HCT116 (cell line): ENCODE results near the gene UBE3D. TPM values are rescaled to one million over a fixed set of nuclear protein-coding genes. Genes with fewer than 3 reads are reported as not detected.

ENCODE experiments used
- ATAC-seq: fragments of 200-7000 bp; cut with Tn5 transposase; 2 replicates; pipeline ENCODE4 v1.9.1; 2020; ENCODE audit warnings: mild to moderate bottlenecking, moderate library complexity
- BruUV-seq: library from RNA; stranded (reverse); fragments of 400-500 nt; replicated peaks from 2 replicates; lab custom pipeline; 2021; lab: Mats Ljungman, UMichigan
- CTCF ChIA-PET: fragments of 300-600 bp; sonication (Branson Sonifier 250); formaldehyde crosslinking; loops from one replicate; lab custom pipeline; 2021; ENCODE audit warnings: antibody characterized with exemption; lab: Charles Lee
- POLR2A ChIA-PET: fragments of 300-600, 350-600 bp; sonication (Branson Sonifier 250); formaldehyde crosslinking; loops from one replicate; lab custom pipeline; 2021; ENCODE audit warnings: antibody characterized with exemption; lab: Charles Lee
- RAD21 ChIA-PET, 2 experiments: fragments of 300-600 bp; sonication (Branson Sonifier 250); formaldehyde crosslinking; loops; one replicate each; lab custom pipeline; 2023; ENCODE audit warnings: low total read pairs in 2 of 2; ENCODE audit not compliant: uncharacterized antibody in 2 of 2, unreplicated experiment in 2 of 2, low non-redundant PET in 1 of 2; lab: Charles Lee
- DNase-seq: peaks from one replicate; pipeline ENCODE4 v3.0.0-alpha.2; 2010; ENCODE audit warnings: low read depth, low spot score
- H2AFZ ChIP-seq: fragments of 200-600 bp; shearing (Covaris generic), sonication (generic); 2 replicates; pipeline ENCODE4 v1.6.1; 2017; ENCODE audit warnings: low read depth, mixed run types, mixed read lengths, antibody characterized with exemption, low read length; ENCODE audit not compliant: poor library complexity, severe bottlenecking
- H3K27ac ChIP-seq: 2 replicates; pipeline ENCODE4 v1.5.1; 2012; ENCODE audit warnings: low read depth, low read length
- H3K27me3 ChIP-seq: fragments of 200-600 bp; sonication (generic); 2 replicates; pipeline ENCODE4 v1.6.1; 2016; ENCODE audit warnings: mixed run types, low read length, mixed read lengths; ENCODE audit not compliant: insufficient read depth
- H3K36me3 ChIP-seq, 2 experiments: fragments of 200-500 bp in 1 of 2; fragments of 200-600 bp in 1 of 2; sonication (Bioruptor generic) in 1 of 2; sonication (generic) in 1 of 2; 2 replicates each; pipeline versions ENCODE4 v1.5.1 to v1.6.1; 2014 to 2016; ENCODE audit warnings: low read length in 2 of 2, inconsistent platforms in 1 of 2, mixed read lengths in 1 of 2, mixed run types in 1 of 2; ENCODE audit not compliant: insufficient read depth in 2 of 2, control insufficient read depth in 1 of 2
- H3K4me1 ChIP-seq, 2 experiments: fragments of 200-600 bp in 1 of 2; sonication (generic) in 1 of 2; 2 replicates each; pipeline versions ENCODE4 v1.5.1 to v1.6.1; 2012 to 2017; ENCODE audit warnings: low read length in 2 of 2, inconsistent platforms in 1 of 2, mild to moderate bottlenecking in 1 of 2, mixed read lengths in 1 of 2, mixed run types in 1 of 2, moderate library complexity in 1 of 2; ENCODE audit not compliant: insufficient read depth in 2 of 2, control insufficient read depth in 1 of 2
- H3K4me2 ChIP-seq: fragments of 200-600 bp; sonication (generic); 2 replicates; pipeline ENCODE4 v1.6.1; 2017; ENCODE audit warnings: mixed run types, low read length, mixed read lengths
- H3K4me3 ChIP-seq, 2 experiments: fragments of 200-600 bp in 1 of 2; sonication (generic) in 1 of 2; replicated peaks in 1 of 2; 2 replicates each; pipeline ENCODE4 v1.5.1; 2011 to 2016; ENCODE audit warnings: low read length in 2 of 2, control low read depth in 1 of 2, low read depth in 1 of 2, mild to moderate bottlenecking in 1 of 2, mixed read lengths in 1 of 2, mixed run types in 1 of 2
- H3K79me2 ChIP-seq: fragments of 200-600 bp; sonication (generic); 2 replicates; pipeline ENCODE4 v1.6.1; 2017; ENCODE audit warnings: mild to moderate bottlenecking, mixed run types, low read length, moderate library complexity, mixed read lengths; ENCODE audit not compliant: insufficient read depth
- H3K9ac ChIP-seq: fragments of 200-600 bp; sonication (generic); 2 replicates; pipeline ENCODE4 v1.6.1; 2016; ENCODE audit warnings: low read length, mixed read lengths
- H3K9me2 ChIP-seq: fragments of 200-600 bp; sonication (generic), shearing (Covaris generic); 2 replicates; pipeline ENCODE4 v1.6.1; 2017; ENCODE audit warnings: mixed run types, mild to moderate bottlenecking, moderate library complexity; ENCODE audit not compliant: insufficient read depth
- H3K9me3 ChIP-seq, 2 experiments: fragments of 200-500 bp in 1 of 2; fragments of 200-600 bp in 1 of 2; sonication (Bioruptor generic) in 1 of 2; sonication (generic) in 1 of 2; 2 replicates each; pipeline ENCODE4 v1.6.1; 2014 to 2017; ENCODE audit warnings: low read length in 2 of 2, mixed read lengths in 2 of 2, inconsistent platforms in 1 of 2, low read depth in 1 of 2, mild to moderate bottlenecking in 1 of 2, mixed run types in 1 of 2, moderate library complexity in 1 of 2; ENCODE audit not compliant: control insufficient read depth in 1 of 2, insufficient read depth in 1 of 2
- H4K20me1 ChIP-seq: fragments of 200-600 bp; sonication (generic), shearing (Covaris generic); 2 replicates; pipeline ENCODE4 v1.6.1; 2017; ENCODE audit warnings: mixed run types, mild to moderate bottlenecking, moderate library complexity; ENCODE audit not compliant: insufficient read depth
- CEBPB ChIP-seq: IDR thresholded peaks from 2 replicates; pipeline ENCODE4 v1.6.1; 2012; ENCODE audit warnings: low read depth
- CTCF ChIP-seq, 3 experiments: fragments of 200-600 bp in 1 of 3; sonication (generic) in 1 of 3; IDR thresholded peaks in 2 of 3; conservative IDR thresholded peaks in 1 of 3; 2 replicates each; pipeline ENCODE4 v1.5.1; 2012 to 2017; ENCODE audit warnings: low read depth in 2 of 3, low read length in 2 of 3, antibody characterized with exemption in 1 of 3, borderline replicate concordance in 1 of 3, control low read depth in 1 of 3, mild to moderate bottlenecking in 1 of 3, mixed read lengths in 1 of 3, mixed run types in 1 of 3, moderate library complexity in 1 of 3; ENCODE audit not compliant: insufficient read depth in 1 of 3
- ELF1 ChIP-seq: IDR thresholded peaks from 2 replicates; pipeline ENCODE4 v1.6.1; 2012; ENCODE audit warnings: low read depth, borderline replicate concordance
- EZH2 ChIP-seq: fragments of 200-600 bp; sonication (generic); IDR thresholded peaks from 2 replicates; pipeline ENCODE4 v1.6.1; 2017; ENCODE audit warnings: antibody characterized with exemption, mixed run types
- FOSL1 ChIP-seq: IDR thresholded peaks from 2 replicates; pipeline ENCODE4 v1.6.1; 2012; ENCODE audit warnings: low read depth
- MAX ChIP-seq: IDR thresholded peaks from 2 replicates; pipeline ENCODE4 v1.6.1; 2012
- POLR2AphosphoS5 ChIP-seq: IDR thresholded peaks from 2 replicates; pipeline ENCODE4 v1.6.1; 2011; ENCODE audit warnings: mild to moderate bottlenecking, low read depth, low read length, moderate library complexity
- SP1 ChIP-seq: IDR thresholded peaks from 2 replicates; pipeline ENCODE4 v1.6.1; 2012; ENCODE audit warnings: low read depth
- YY1 ChIP-seq: IDR thresholded peaks from 2 replicates; pipeline ENCODE4 v1.6.1; 2011; ENCODE audit warnings: low read length, low read depth, moderate library complexity, mild to moderate bottlenecking; ENCODE audit not compliant: insufficient replicate concordance; ENCODE audit errors: extremely low read depth
- intact Hi-C: fragments of 100-400 bp; cut with micrococcal nuclease; formaldehyde crosslinking; loops from 2 replicates; pipeline ENCODE4 v1.10.0; 2022
- total RNA-seq: library from RNA; stranded (reverse); gene quantifications from one replicate; pipeline ENCODE4 v1.2.1, GENCODE V29; 2021; ENCODE audit not compliant: unreplicated experiment

The UBE3D gene
- total RNA-seq, 1 experiment from 2014 or later: 9.0 TPM

- Histone ChIP-seq H3K79me2 (no peaks in the 10 kb centered on the region), H3K9me2 (no peaks in the 10 kb centered on the region), H3K27me3 (no peaks in the 10 kb centered on the region), H3K4me3 (no peak overlapping the region), H3K4me2 (peak overlapping the region; percentile 53), H3K9me3 (no peaks in the 10 kb centered on the region), H3K36me3 (no peaks in the 10 kb centered on the region), H4K20me1 (no peaks in the 10 kb centered on the region), H2AFZ (no peak overlapping the region), H3K9ac (no peak overlapping the region), H3K4me1 (peaks cover 5 to 15% of the 10 kb centered on the region in 2 experiments; a peak in 3 of 4 replicates), H3K27ac (no peak overlapping the region)
- BruUV-seq: no TSS peak
- CTCF ChIA-PET: no interaction called here
- no peak for TF ChIP-seq ELF1
- TF ChIP-seq SP1: no peak
- no peak for TF ChIP-seq EZH2
- no peak for TF ChIP-seq CTCF (IDR thresholded peaks at IDR 0.05 in 2 of 3, conservative IDR thresholded peaks at IDR 0.05 in 1 of 3; ENCODE audit: borderline replicate concordance in 1 of 3, insufficient read depth in 1 of 3, low read depth in 2 of 3, low read length in 2 of 3)
- TF ChIP-seq MAX: 0 out of 2 replicates have a peak, but pooled peaks have one; percentile 18
- TF ChIP-seq FOSL1: 0 out of 2 replicates have a peak, but pooled peaks have one; percentile 7
- TF ChIP-seq YY1: no peak
- TF ChIP-seq POLR2AphosphoS5: no peak
- TF ChIP-seq CEBPB: no peak
- intact Hi-C loops: no loop called here
- peak; percentile 44; the same call in 1 of the 2 replicates for ATAC-seq
- POLR2A ChIA-PET: no interaction called here
- peak; percentile 32 for DNase-seq
- RAD21 ChIA-PET: no interaction called here
These were observed 102.3 kb downstream of the UBE3D start for GRCh38 chr6:82963191-82963925.
